Endometrial microvascular endothelial cells (primary cell): ENCODE measurements around the gene FAM3C. TPM values are rescaled to one million over a fixed set of nuclear protein-coding genes. Genes with fewer than 3 reads are reported as not detected.
"Not testable (repeated sequence)": the region's sequence is repeated elsewhere in the genome, so short reads cannot be mapped to it uniquely, and the experiment has no call there.

Source experiments
- in situ Hi-C: cut with HindIII; loops from 2 replicates; pipeline ENCODE4 v1.10.0; 2017; ENCODE audit warnings: low sequenced_read_pairs, low pct_unique_long_range_greater_than_20kb; ENCODE audit errors: inconsistent ontology term
- total RNA-seq: library from RNA; depleted of rRNA; stranded (reverse); fragments of >200 nt; gene quantifications from one replicate; pipeline ENCODE4 v1.2.3, GENCODE V29; 2015; ENCODE audit errors: inconsistent ontology term

FAM3C gene
- total RNA-seq, 1 donor from 2014 or later, result 53.0 TPM

DNA sequence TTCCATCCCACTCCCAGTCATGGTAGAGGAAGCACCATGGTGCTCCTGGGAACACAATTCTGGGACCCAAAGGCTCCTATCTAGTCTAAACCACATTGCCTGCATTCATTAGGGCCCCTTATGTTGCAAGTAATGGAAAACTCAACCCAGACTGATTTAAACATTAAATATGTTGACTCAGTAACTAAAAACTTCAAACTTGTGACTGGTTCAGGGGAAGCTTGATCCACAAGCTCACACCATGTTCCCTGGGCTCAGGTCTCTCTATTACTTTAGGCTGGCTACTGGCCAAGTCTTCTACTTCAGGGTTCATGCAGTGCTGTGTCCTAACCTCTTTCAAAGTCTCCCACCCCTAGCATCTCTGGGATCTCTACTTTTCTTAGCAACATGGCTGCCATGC is 54.2 kb downstream of the FAM3C start:
- in situ Hi-C loops, result no loop called here

DNA sequence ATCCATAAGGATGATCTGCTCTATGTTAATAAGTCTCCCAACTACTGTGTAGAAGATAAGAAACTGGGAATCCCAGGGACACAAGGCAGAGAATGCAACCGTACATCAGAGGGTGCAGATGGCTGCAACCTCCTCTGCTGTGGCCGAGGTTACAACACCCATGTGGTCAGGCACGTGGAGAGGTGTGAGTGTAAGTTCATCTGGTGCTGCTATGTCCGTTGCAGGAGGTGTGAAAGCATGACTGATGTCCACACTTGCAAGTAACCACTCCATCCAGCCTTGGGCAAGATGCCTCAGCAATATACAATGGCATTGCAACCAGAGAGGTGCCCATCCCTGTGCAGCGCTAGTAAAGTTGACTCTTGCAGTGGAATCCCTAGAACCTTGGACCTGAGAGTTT is 57.0 kb downstream of the FAM3C start:
- in situ Hi-C loops, result no loop called here

DNA sequence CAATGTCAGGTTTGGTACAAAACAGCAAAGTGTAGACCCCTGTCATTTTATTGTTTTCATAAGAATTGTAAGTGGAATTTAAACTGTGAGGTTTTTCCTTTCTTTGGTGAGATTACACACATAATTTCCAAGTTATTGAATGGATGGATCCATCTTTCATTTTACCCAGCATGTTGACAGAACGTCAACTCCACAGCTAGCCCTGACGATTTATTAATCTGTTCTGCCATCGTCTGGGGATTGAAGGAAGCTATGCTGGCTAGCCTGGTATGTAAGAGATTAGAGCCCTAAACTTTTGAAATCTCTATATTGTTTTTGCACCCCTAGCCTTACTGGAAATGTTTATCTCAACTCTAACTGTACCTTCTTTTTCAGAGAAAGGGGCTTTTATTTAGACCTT is 58.7 kb downstream of the FAM3C start:
- in situ Hi-C loops, result no loop called here

DNA sequence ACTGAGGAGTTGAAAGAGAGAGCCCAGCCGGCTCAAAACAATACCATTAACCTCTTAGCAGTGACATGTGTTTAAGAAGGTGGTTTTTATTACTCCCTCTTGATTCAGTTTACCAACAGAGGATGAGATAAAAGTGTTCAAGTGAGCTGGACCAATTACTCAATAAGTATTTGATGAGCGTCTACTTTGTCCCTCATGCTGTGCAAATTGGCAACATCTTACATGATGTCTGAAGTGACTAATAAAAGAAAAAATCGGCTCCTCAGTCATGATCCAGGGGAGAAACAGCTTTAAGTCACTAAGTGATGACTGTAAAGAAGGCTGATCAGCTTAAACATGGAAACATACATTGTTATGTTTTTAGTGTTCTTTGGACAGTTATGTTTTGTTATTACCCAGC is 59.5 kb downstream of the FAM3C start:
- in situ Hi-C loops, result no loop called here

DNA sequence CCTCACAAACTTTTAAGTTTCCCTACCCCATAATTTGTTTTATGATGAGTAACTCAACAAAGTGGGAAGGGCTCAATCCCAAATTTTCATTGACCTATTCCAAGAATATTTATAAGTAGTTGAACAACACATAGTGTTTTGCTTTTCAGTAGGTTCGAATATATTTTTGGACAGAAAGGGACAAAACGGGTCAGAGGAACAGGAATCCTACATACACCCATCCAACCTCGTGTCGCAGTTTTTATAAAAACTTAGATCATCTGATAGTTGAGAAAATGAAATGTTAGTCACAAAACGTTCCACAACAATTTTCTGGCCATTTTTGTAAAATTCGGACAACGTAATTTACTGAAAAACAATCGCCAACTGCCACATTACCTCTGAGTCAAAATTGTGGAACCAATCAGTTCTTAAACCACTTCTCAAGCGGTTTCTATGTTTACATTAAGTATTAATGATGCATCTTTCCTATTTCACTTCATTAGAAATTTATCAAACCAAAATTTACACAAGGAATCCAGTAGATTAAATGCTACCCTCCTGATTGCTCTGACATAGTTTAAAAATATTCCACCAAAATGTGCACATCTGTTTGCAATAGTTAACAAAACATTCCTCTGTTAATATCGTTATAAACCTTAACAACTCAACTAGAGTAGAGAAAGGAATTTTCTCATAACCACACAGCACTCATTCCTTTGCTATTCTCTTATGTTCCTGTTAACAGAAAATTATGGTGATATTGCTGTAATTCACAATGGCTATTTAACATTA is 61.0 kb downstream of the FAM3C start:
- in situ Hi-C loops, result no loop called here

DNA sequence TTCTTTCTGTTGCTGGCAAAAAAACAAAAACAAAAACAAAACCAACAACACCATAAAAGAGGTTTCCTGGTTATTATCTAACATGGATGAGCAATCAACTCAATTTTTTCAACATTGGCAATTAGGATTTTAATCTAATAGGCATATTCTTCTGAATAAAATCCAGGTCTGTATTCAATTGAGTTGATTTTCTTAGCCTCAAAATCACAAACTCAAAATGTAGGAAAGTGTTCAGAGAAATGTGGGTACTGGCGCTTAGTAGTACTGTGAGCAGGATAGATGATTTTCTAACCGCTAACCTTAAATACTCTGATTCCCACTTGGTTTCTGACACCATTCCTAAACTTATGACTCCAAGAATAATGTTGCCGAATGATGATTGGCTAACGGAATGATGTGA is 61.7 kb downstream of the FAM3C start:
- in situ Hi-C loops, result no loop called here

DNA sequence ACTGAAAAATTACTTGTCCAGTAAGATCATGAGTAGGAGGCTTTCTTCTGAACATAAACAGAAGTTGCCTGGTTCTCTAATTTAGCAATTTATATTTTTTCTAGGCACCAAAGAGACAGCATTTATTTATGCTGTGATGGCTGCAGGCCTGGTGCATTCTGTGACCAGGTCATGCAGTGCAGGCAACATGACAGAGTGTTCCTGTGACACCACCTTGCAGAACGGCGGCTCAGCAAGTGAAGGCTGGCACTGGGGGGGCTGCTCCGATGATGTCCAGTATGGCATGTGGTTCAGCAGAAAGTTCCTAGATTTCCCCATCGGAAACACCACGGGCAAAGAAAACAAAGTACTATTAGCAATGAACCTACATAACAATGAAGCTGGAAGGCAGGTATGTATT is 64.5 kb downstream of the FAM3C start:
- in situ Hi-C loops, result no loop called here

DNA sequence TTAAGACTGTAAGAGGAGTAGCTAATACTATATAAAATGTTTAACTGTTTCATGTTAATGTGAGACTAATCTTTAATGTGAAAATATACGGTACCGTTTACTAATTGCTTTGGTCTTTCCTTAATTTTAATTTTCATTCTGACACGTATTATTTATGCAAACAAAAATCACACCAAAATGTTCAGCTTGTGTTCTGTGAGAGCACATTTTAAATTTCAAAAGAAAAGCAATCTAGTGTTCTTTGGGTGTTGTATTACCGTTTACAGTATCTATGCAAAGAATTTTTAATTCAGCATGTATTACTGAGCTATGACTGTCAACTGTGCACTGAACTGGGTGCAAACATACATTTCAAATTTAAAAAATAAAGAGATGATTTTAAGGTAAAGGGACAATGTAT is 65.1 kb downstream of the FAM3C start:
- in situ Hi-C loops, result no loop called here

DNA sequence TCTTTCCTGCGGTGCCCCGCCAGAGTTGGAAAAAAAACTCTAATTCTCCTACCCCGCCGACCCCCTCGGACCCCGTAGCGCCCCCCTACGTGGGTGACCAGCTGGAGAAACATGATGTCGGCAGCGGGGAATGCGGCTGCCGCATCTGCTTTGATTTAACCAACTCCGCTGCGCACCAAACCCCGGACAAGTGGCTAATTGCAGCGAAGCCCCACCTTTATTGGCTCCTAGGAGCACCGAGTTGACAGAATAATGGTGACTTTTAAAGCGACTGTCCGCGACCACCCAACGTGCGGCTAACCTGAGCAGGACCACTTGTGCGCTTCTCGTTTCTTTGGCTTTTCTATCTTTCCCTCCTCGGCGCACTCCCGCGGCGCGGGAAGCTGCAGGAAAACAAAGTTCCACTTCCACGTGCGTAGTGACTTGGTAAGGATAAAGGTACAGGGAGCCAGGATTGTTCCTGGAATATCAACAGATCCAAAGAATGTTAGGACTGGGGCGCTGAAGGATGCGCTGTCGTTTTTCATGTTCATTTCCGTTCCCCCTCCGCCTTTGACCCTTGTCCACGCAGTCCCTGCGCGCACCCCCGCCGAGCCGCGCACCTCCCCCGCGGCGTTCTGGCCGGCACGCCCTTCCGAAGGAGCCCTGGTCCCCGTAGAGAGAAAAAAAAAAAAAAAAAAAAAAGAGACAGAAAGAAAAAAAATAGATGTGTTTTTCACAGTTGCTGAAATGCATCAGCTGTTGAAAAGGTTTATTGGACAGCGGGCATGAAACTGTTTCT is 65.9 kb downstream of the FAM3C start:
- in situ Hi-C loops, result no loop called here

DNA sequence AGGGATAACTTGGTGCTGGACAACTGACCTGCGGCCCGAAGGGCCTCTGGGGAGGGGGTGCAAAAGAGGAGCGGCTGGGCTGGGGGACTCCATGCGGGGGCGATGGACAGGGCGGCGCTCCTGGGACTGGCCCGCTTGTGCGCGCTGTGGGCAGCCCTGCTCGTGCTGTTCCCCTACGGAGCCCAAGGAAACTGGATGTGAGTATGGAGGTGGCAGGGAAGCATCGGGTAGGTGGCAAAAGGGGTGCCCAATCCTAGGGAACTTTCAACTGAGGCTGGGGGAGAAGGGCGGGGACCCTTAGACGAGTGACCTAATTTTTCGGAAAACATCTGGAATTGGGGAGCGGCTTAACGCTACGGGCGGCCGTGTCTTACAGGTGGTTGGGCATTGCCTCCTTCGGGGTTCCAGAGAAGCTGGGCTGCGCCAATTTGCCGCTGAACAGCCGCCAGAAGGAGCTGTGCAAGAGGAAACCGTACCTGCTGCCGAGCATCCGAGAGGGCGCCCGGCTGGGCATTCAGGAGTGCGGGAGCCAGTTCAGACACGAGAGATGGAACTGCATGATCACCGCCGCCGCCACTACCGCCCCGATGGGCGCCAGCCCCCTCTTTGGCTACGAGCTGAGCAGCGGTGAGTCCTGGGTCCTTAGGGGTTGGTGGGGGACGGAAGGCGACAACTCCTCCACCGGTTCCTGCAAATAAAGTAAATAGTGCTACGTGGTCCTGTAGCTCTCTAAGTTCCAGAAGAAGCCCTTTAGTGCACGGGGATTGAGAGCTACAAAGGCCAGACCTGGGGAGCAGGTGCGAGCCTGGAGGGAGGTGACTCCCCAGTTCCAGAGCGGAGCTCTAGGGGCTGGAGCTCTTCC is 66.7 kb downstream of the FAM3C start:
- in situ Hi-C loops, result no loop called here

DNA sequence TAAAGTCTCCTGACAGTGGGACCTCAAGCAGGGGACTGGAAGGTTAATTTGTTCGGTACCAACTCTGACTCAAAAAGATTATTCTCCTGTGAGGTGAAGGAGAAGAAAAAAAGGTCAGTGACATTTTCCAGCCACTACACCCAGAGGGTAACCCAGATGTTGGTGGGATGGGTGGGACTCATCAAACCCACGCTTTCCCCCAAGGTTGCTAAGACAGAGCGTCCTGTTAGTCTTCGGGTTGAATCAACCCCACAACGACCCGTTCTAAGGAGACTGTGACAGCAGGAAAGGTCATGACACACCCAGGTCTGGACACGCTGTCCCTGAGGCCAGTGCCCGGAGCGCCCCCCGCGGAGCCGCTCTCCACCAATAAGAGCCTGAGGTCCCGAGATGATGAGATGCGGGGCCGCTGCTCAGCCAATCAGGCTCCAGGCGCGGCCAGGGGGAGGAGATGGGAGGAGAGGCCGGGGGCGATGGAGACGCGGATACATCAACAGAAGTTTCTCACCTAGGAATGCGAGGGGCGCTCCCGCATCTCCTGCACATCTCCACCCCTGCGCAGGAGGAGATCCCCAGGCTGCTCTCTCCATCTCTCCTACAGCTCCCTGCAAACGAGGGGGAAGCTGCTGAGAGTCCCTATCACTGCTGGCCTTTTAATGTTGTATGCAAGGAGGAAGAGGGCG is 67.5 kb downstream of the FAM3C start, which contains the start of gene WNT16:
Gene WNT16, plus strand, starts transcription at position 493 of the 683 bp plus-strand sequence. CDS start 293 bp downstream, outside the sequence.
- in situ Hi-C loops, result no loop called here

DNA sequence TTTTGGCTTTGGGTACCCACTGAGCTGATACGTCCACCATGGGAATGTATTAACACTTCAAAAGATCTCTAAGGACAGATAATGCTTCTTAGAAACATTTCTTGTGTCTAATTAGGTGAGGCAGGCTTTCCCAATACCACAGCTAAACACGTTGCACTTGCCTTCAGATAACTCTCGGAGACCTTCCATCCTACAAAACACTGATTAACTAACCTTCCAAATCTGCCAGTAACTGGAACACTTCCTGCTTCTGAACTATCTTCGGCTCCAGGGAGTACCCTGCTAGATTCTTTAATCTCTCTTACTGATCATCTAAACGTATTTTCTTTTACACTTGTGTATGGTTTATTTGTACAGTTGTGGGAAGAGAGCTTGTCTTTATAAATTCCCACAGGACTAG is 68.4 kb downstream of the FAM3C start:
- in situ Hi-C loops, result no loop called here

DNA sequence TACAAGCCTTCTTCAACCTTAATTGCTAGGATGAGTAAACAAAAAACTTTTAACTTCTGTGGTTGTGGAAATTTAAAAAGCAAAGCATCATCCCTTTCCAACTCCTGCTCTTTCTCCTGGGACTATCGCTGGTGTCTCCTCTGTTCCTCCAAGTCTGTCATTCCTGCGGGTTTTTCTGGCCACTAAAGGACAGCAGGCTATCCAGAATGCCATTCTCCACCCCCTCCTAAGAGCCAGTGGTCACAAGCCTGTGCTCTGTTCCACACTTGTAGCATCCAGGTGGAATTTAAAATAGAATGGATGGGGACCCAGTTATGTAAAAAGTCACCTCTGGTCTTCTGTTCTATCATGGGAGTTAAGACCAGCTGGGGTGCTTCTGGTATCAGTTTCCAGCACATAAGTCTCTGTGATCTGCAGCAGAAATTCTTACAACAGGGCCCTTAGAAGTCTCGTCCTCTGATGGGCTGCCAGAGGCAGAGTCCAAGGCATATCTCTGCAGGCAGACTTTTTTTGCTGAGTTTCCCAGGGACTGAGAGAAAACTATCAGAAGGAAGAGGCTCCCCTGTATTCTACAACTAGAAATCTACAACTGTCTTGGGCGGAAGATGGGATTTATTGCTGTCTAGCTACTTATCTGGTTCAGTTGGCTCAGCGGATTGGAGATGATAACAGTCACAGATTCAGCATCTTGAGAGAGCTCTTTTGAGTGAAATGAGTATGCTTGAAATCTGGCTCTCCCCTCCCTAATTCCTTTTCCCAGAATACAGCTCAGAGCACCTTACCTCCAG is 72.4 kb downstream of the FAM3C start:
- in situ Hi-C loops, result no loop called here

DNA sequence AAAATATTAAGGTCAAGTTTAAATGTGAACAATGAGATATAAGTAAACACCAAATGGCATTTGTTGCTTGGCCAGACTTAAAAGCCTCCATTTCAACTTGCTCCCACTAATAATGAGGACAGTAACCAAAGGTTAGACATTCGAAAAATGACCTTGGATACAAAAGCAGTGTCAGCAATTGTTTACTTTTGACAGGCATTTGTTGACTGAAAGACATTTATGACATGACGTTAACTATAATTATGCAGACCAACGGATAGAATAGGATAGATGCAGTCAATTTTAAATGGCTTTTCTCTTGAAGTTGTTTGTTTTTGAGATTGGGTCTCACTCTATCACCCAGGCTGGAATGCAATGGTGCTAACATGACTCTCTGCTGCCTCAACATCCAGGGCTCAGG is 73.6 kb downstream of the FAM3C start:
- in situ Hi-C loops, result no loop called here

DNA sequence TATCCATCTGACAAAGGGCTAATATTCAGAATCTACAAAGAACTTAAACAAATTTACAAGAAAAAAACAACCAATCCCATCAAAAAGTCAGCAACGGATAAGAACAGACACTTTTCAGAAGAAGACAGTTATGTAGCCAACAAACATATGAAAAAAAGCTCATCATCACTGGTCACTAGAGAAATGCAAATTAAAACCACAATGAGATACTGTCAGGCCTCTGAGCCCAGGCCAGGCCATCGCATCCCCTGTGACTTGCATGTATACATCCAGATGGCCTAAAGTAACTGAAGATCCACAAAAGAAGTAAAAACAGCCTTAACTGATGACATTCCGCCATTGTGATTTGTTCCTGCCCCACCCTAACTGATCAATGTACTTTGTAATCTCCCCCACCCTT is 80.9 kb downstream of the FAM3C start:
- in situ Hi-C loops, result not testable (repeated sequence)

DNA sequence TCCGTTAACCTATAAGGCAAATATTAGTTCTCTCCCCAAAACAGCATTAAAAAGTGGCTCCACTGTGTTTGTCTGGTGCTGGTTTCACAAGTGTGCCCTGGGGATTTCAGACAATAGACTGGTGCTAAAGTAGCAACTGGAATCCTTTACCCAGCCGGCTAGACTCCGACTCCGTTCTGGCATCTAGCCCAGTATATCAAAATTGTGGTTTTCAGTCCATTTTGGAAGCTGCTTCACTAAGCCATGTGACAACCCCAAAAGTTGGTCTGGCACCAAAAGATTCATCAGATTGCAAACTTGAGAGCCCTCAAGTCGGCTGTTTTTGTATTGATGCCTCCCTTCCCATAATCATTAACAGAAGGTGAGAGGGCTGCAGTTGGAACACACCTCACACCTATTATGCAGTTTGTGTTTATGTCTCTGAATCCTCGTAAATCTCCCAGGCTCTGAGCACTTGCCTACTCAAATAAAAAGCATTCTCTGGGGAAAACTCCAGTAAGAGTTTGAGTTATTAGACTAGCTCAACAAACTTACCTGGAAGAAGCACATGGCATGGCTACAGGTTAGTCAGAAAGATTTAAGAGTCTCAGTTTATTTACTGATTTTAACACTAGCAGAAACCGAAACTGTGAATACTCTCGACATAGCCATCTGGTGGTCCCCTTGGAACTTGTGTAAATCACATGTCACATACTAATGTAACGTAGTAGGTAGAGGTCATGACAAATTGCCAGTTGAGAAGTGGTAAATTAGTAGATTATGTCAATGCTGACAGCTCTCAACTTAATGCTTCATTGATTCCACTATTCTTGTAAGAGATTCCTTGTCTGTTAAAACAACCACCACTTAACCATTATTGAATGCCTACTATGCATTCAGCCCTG is 82.1 kb downstream of the FAM3C start:
- in situ Hi-C loops, result no loop called here

DNA sequence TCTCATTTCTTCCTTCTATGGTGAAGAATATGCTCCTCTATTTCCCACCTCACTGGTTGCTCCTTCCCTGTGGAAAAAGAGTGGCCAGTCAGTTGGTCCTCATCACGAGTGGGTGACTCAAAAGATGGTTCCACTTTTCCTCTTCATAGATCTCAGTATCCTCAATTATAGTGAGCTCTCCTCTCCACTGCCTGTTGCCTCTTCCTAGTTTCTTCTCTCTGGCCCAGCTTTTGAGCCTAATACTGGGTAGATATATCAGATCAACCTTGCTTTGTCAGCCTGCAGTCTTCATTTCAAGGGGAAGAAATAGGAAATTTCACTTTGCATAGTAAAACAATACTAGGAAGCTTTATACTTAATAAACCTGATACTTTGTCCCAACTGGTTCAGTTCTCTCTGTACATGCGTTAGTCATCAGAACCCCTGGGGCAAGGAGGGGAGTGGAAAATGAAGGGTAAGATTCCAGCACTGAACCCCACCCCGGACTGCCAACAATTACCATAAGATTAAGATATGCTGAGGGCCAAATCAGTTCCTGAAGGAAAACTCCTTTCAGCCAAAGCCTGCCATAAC is 82.8 kb downstream of the FAM3C start:
- in situ Hi-C loops, result no loop called here
